AG09309 (cell line): ENCODE data around the gene FMC1.

Experiments used
- DNase-seq: peaks from one replicate; pipeline ENCODE4 v3.0.0-alpha.2; 2010; ENCODE audit warnings: low read depth
- H3K4me3 ChIP-seq: 2 replicates; pipeline ENCODE4 v1.5.1; 2011; ENCODE audit warnings: mild to moderate bottlenecking, low read depth, low read length, moderate library complexity; ENCODE audit not compliant: control insufficient read depth
- TF ChIP-seq, protein P1 (sequence below): IDR thresholded peaks from 2 replicates; pipeline ENCODE4 v1.5.1; 2011; ENCODE audit warnings: mild to moderate bottlenecking, low read depth, low read length, inconsistent platforms; ENCODE audit not compliant: insufficient read depth, control insufficient read depth; ENCODE audit errors: missing control alignments

The FMC1 gene

DNA sequence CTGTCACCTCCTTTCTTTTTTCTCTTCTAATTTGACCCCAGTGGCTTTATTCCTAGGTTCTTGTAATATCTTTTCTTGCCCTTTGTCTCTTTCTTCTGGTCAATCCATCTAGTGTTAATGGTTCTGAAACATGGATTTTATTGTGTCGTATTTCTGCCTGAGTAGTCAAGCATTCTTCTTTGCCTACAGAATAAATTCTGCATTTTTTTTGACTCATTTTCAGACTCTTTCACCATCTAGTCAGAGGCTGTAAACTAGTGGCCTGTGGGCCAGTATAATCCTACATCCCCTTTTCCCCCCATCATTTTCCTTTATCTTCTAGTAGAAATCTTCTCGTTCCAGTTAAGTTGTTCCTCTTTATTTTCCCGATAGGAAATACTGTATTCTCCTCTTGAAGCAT is 48.0 kb downstream of the FMC1 start:
- no peak for DNase-seq
- H3K4me3 ChIP-seq: no peak overlapping the region
- TF ChIP-seq, protein P1, sequence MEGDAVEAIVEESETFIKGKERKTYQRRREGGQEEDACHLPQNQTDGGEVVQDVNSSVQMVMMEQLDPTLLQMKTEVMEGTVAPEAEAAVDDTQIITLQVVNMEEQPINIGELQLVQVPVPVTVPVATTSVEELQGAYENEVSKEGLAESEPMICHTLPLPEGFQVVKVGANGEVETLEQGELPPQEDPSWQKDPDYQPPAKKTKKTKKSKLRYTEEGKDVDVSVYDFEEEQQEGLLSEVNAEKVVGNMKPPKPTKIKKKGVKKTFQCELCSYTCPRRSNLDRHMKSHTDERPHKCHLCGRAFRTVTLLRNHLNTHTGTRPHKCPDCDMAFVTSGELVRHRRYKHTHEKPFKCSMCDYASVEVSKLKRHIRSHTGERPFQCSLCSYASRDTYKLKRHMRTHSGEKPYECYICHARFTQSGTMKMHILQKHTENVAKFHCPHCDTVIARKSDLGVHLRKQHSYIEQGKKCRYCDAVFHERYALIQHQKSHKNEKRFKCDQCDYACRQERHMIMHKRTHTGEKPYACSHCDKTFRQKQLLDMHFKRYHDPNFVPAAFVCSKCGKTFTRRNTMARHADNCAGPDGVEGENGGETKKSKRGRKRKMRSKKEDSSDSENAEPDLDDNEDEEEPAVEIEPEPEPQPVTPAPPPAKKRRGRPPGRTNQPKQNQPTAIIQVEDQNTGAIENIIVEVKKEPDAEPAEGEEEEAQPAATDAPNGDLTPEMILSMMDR: no peak

DNA sequence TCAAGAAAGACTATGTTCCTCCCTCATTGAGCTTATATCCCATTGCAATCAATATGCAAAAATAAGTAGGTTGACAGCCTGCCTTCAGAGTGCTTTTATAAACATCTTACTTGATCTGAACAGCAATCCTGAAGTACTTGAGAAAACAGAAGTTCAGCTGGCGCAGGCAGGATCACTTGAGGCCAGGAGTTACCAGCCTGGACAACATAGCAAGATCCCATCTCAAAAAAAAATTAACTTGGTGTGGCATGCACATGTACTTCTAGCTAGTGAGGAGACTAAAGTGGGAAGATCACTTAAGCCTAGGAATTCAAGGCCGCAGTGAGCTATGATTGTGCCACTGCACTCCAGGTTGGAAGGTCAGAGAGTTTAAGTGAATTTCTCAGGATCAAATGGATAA is 48.6 kb downstream of the FMC1 start:
- no peak for DNase-seq
- H3K4me3 ChIP-seq: no peak overlapping the region
- TF ChIP-seq, protein P1: no peak

DNA sequence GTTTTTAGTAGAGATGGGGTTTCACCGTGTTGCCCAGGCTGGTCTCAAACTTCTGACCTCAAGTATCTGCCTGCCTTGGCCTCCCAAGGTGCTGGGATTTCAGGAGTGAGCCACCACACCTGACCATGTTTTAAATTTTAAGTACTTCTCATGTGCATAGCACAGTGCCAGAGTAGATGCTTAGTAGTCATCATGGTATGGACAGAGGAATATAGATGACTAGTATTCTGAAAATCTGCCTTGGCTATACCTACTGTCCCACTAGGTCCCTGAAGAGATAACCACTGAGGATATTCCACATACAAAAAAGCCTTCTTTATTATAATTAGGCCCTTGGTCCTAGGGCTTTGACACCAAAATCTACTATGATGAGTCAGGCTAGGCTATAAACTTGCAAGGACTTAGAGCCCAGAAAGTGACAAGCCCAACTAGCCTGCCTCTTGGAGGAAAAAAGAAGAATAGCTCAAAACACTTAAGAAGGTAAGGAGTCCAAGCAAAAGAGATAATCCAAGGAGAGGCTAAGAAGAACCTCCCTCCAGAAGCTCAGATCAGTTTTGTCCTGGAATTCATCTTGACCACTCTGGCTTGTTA is 52.6 kb downstream of the FMC1 start:
- TF ChIP-seq, protein P1: no peak
- DNase-seq: no peak
- no peak overlapping the region for H3K4me3 ChIP-seq

DNA sequence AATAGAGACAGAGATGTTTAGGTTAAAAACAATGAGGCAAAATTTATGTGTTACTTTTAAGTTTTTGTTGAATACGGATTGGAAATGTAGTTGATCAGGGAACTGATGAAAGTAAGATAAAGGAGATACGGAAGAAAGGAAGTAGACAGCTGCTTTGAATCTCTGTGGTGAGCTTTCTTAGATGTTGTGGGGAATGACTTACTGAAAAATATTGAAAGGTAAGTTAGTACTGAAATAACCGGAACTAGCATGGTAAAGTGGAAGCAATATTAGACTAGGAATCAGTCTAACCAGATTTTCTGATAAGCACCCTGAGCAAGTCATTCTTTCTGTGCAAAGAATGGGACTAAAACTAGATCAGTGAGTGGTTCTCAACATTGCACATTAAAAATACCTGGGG is 53.4 kb downstream of the FMC1 start:
- H3K4me3 ChIP-seq: no peak overlapping the region
- TF ChIP-seq, protein P1: no peak
- DNase-seq: no peak
